Measurements from ENCODE around the gene PPP1R26.

PPP1R26 gene

GRCh38 chr9:135504262-135505243 lies 25.0 kb downstream of the PPP1R26 start:
- Histone ChIP-seq H3K27ac (ENCODE audit: low read depth, low read length) (no peak overlapping the region), H3K4me3 (ENCODE audit: low read depth in 1 of 2, low read length in 2 of 2) (no peak overlapping the region), H3K4me1 (ENCODE audit: control insufficient read depth in 1 of 2, insufficient read depth in 2 of 2, low read length in 2 of 2) (peaks cover 8 to 13% of the 10 kb centered on the region in 2 donors), H3K9me3 (ENCODE audit: control insufficient read depth in 1 of 2, low read length in 2 of 2) (no peaks in the 10 kb centered on the region), H3K9ac (ENCODE audit: low read depth in 1 of 2, low read length in 2 of 2) (no peak overlapping the region), H3K27me3 (ENCODE audit: control insufficient read depth in 1 of 2, insufficient read depth in 2 of 2, low read length in 2 of 2) (no peaks in the 10 kb centered on the region), H3K36me3 (ENCODE audit: control insufficient read depth in 1 of 2, insufficient read depth in 2 of 2, low read length in 2 of 2) (peaks cover 13 to 30% of the 10 kb centered on the region in 2 donors)

- H3K27ac ChIP-seq (ENCODE audit: low read depth, low read length): no peak overlapping the region
- no peak overlapping the region for H3K9ac ChIP-seq (ENCODE audit: low read depth in 1 of 2, low read length in 2 of 2)
- no peak overlapping the region for H3K4me3 ChIP-seq (ENCODE audit: low read depth in 1 of 2, low read length in 2 of 2)
Measured at GRCh38 chr9:135505406-135506187, 26.0 kb downstream of the PPP1R26 start.

GRCh38 chr9:135506327-135507103 lies 26.9 kb downstream of the PPP1R26 start:
- peaks cover 13 to 30% of the 10 kb centered on the region in 2 donors for H3K36me3 ChIP-seq (ENCODE audit: control insufficient read depth in 1 of 2, insufficient read depth in 2 of 2, low read length in 2 of 2)
- no peak overlapping the region for H3K27ac ChIP-seq (ENCODE audit: low read depth, low read length)
- H3K4me1 ChIP-seq (ENCODE audit: control insufficient read depth in 1 of 2, insufficient read depth in 2 of 2, low read length in 2 of 2): peaks cover 7% of the 10 kb centered on the region in 2 donors
- H3K9me3 ChIP-seq (ENCODE audit: control insufficient read depth in 1 of 2, low read length in 2 of 2): no peaks in the 10 kb centered on the region
- no peaks in the 10 kb centered on the region for H3K27me3 ChIP-seq (ENCODE audit: control insufficient read depth in 1 of 2, insufficient read depth in 2 of 2, low read length in 2 of 2)
- H3K9ac ChIP-seq (ENCODE audit: low read depth in 1 of 2, low read length in 2 of 2): no peak overlapping the region
- no peak overlapping the region for H3K4me3 ChIP-seq (ENCODE audit: low read depth in 1 of 2, low read length in 2 of 2)

More at GRCh38 chr9:135505406-135506187, 26.0 kb downstream of the PPP1R26 start:
- no peaks in the 10 kb centered on the region for H3K9me3 ChIP-seq (ENCODE audit: control insufficient read depth in 1 of 2, low read length in 2 of 2)
- H3K27me3 ChIP-seq (ENCODE audit: control insufficient read depth in 1 of 2, insufficient read depth in 2 of 2, low read length in 2 of 2): no peaks in the 10 kb centered on the region
- peaks cover 8 to 12% of the 10 kb centered on the region in 2 donors for H3K4me1 ChIP-seq (ENCODE audit: control insufficient read depth in 1 of 2, insufficient read depth in 2 of 2, low read length in 2 of 2)
- peaks cover 13 to 30% of the 10 kb centered on the region in 2 donors for H3K36me3 ChIP-seq (ENCODE audit: control insufficient read depth in 1 of 2, insufficient read depth in 2 of 2, low read length in 2 of 2)

- H3K4me3 ChIP-seq (ENCODE audit: low read depth in 1 of 2, low read length in 2 of 2): no peak overlapping the region
- H3K27ac ChIP-seq (ENCODE audit: low read depth, low read length): no peak overlapping the region
- no peaks in the 10 kb centered on the region for H3K9me3 ChIP-seq (ENCODE audit: control insufficient read depth in 1 of 2, low read length in 2 of 2)
- H3K36me3 ChIP-seq (ENCODE audit: control insufficient read depth in 1 of 2, insufficient read depth in 2 of 2, low read length in 2 of 2): peaks cover 13 to 27% of the 10 kb centered on the region in 2 donors
- H3K27me3 ChIP-seq (ENCODE audit: control insufficient read depth in 1 of 2, insufficient read depth in 2 of 2, low read length in 2 of 2): no peaks in the 10 kb centered on the region
- H3K4me1 ChIP-seq (ENCODE audit: control insufficient read depth in 1 of 2, insufficient read depth in 2 of 2, low read length in 2 of 2): no peaks in the 10 kb centered on the region
- H3K9ac ChIP-seq (ENCODE audit: low read depth in 1 of 2, low read length in 2 of 2): no peak overlapping the region
Measured at GRCh38 chr9:135507104-135508035, 27.8 kb downstream of the PPP1R26 start.

GRCh38 chr9:135508211-135508820 lies 28.7 kb downstream of the PPP1R26 start:
- Histone ChIP-seq H3K4me3 (ENCODE audit: low read depth in 1 of 2, low read length in 2 of 2) (no peak overlapping the region), H3K9ac (ENCODE audit: low read depth in 1 of 2, low read length in 2 of 2) (no peak overlapping the region), H3K9me3 (ENCODE audit: control insufficient read depth in 1 of 2, low read length in 2 of 2) (no peaks in the 10 kb centered on the region), H3K36me3 (ENCODE audit: control insufficient read depth in 1 of 2, insufficient read depth in 2 of 2, low read length in 2 of 2) (peaks cover 5 to 19% of the 10 kb centered on the region in 2 donors), H3K4me1 (ENCODE audit: control insufficient read depth in 1 of 2, insufficient read depth in 2 of 2, low read length in 2 of 2) (no peaks in the 10 kb centered on the region), H3K27ac (ENCODE audit: low read depth, low read length) (no peak overlapping the region), H3K27me3 (ENCODE audit: control insufficient read depth in 1 of 2, insufficient read depth in 2 of 2, low read length in 2 of 2) (no peaks in the 10 kb centered on the region)

- Histone ChIP-seq H3K4me3 (ENCODE audit: low read depth in 1 of 2, low read length in 2 of 2) (no peak overlapping the region), H3K27ac (ENCODE audit: low read depth, low read length) (no peak overlapping the region)
Measured at GRCh38 chr9:135509458-135509857, 29.9 kb downstream of the PPP1R26 start.

GRCh38 chr9:135512241-135512603 lies 32.6 kb downstream of the PPP1R26 start:
- Histone ChIP-seq H3K27me3 (ENCODE audit: control insufficient read depth in 1 of 2, insufficient read depth in 2 of 2, low read length in 2 of 2) (no peaks in the 10 kb centered on the region), H3K9me3 (ENCODE audit: control insufficient read depth in 1 of 2, low read length in 2 of 2) (no peaks in the 10 kb centered on the region), H3K4me3 (ENCODE audit: low read depth in 1 of 2, low read length in 2 of 2) (no peak overlapping the region), H3K36me3 (ENCODE audit: control insufficient read depth in 1 of 2, insufficient read depth in 2 of 2, low read length in 2 of 2) (no peaks in the 10 kb centered on the region), H3K27ac (ENCODE audit: low read depth, low read length) (no peak overlapping the region), H3K4me1 (ENCODE audit: control insufficient read depth in 1 of 2, insufficient read depth in 2 of 2, low read length in 2 of 2) (no peaks in the 10 kb centered on the region), H3K9ac (ENCODE audit: low read depth in 1 of 2, low read length in 2 of 2) (no peak overlapping the region)

More at GRCh38 chr9:135509458-135509857, 29.9 kb downstream of the PPP1R26 start:
- Histone ChIP-seq H3K9me3 (ENCODE audit: control insufficient read depth in 1 of 2, low read length in 2 of 2) (no peaks in the 10 kb centered on the region), H3K36me3 (ENCODE audit: control insufficient read depth in 1 of 2, insufficient read depth in 2 of 2, low read length in 2 of 2) (peaks cover 0 to 8% of the 10 kb centered on the region in 2 donors), H3K27me3 (ENCODE audit: control insufficient read depth in 1 of 2, insufficient read depth in 2 of 2, low read length in 2 of 2) (no peaks in the 10 kb centered on the region), H3K4me1 (ENCODE audit: control insufficient read depth in 1 of 2, insufficient read depth in 2 of 2, low read length in 2 of 2) (no peaks in the 10 kb centered on the region), H3K9ac (ENCODE audit: low read depth in 1 of 2, low read length in 2 of 2) (no peak overlapping the region)

GRCh38 chr9:135512904-135513303 lies 33.3 kb downstream of the PPP1R26 start:
- H3K36me3 ChIP-seq (ENCODE audit: control insufficient read depth in 1 of 2, insufficient read depth in 2 of 2, low read length in 2 of 2): no peaks in the 10 kb centered on the region
- no peaks in the 10 kb centered on the region for H3K27me3 ChIP-seq (ENCODE audit: control insufficient read depth in 1 of 2, insufficient read depth in 2 of 2, low read length in 2 of 2)
- H3K4me3 ChIP-seq (ENCODE audit: low read depth in 1 of 2, low read length in 2 of 2): no peak overlapping the region
- H3K9me3 ChIP-seq (ENCODE audit: control insufficient read depth in 1 of 2, low read length in 2 of 2): no peaks in the 10 kb centered on the region
- H3K27ac ChIP-seq (ENCODE audit: low read depth, low read length): no peak overlapping the region
- H3K4me1 ChIP-seq (ENCODE audit: control insufficient read depth in 1 of 2, insufficient read depth in 2 of 2, low read length in 2 of 2): no peaks in the 10 kb centered on the region
- H3K9ac ChIP-seq (ENCODE audit: low read depth in 1 of 2, low read length in 2 of 2): no peak overlapping the region

All from duodenal mucosa (tissue), 2 donors.